Endothelial cell of umbilical vein (primary cell): ENCODE data around the gene HOXA9. TPM values are rescaled to one million over a fixed set of nuclear protein-coding genes. Genes with fewer than 3 reads are reported as not detected.

Experiments
- BruUV-seq: library from RNA; stranded (reverse); fragments of 400-500 nt; replicated peaks from 2 replicates; lab custom pipeline; 2021; lab: Mats Ljungman, UMichigan
- CTCF ChIA-PET: fragments of 300-600, 350-600 bp; sonication (Branson Sonifier 250); formaldehyde crosslinking; loops from one replicate; lab custom pipeline; 2021; ENCODE audit warnings: antibody characterized with exemption, inconsistent platforms; lab: Charles Lee
- POLR2A ChIA-PET: fragments of 300-600, 350-600 bp; sonication (Branson Sonifier 250); formaldehyde crosslinking; loops from one replicate; lab custom pipeline; 2021; ENCODE audit warnings: antibody characterized with exemption, inconsistent platforms; lab: Charles Lee
- DNase-seq: peaks from one replicate; pipeline ENCODE4 v3.0.0-alpha.2; 2011; ENCODE audit warnings: low read depth, low spot score
- FAIRE-seq: peaks from 2 replicates; lab custom pipeline; 2011; peaks lifted over from hg19 to GRCh38; lab: Jason Lieb, UNC
- H2AFZ ChIP-seq: 2 replicates; pipeline ENCODE4 v1.6.0; 2012; ENCODE audit warnings: low read depth, low read length, control low read depth, inconsistent platforms
- H3K27ac ChIP-seq: 2 replicates; pipeline ENCODE4 v1.5.1; 2011; ENCODE audit warnings: low read depth, mild to moderate bottlenecking, control low read depth, low read length, moderate library complexity; ENCODE audit not compliant: insufficient read depth
- H3K27me3 ChIP-seq, 2 experiments: 2 replicates each; pipeline versions ENCODE4 v1.6.0 to v1.6.1; 2011; ENCODE audit warnings: low read length in 2 of 2, mixed read lengths in 1 of 2; ENCODE audit not compliant: control insufficient read depth in 2 of 2, insufficient read depth in 2 of 2
- H3K36me3 ChIP-seq, 2 experiments: 2 replicates in 1 of 2; 3 replicates in 1 of 2; pipeline ENCODE4 v1.5.1; 2011; ENCODE audit warnings: low read length in 2 of 2, mild to moderate bottlenecking in 1 of 2, moderate library complexity in 1 of 2; ENCODE audit not compliant: control insufficient read depth in 2 of 2, insufficient read depth in 2 of 2; ENCODE audit errors: extremely low read depth in 1 of 2
- H3K4me1 ChIP-seq: 3 replicates; pipeline ENCODE4 v1.5.1; 2011; ENCODE audit warnings: mild to moderate bottlenecking, low read length; ENCODE audit not compliant: control insufficient read depth, insufficient read depth; ENCODE audit errors: extremely low read depth
- H3K4me2 ChIP-seq: 2 replicates; pipeline ENCODE4 v1.6.1; 2011; ENCODE audit warnings: low read length, control low read depth, mixed read lengths; ENCODE audit not compliant: insufficient read depth
- H3K4me3 ChIP-seq, 3 experiments: fragments of 200-600 bp in 1 of 3; sonication (generic), shearing (Covaris generic) in 1 of 3; replicated peaks in 1 of 3; 2 replicates each; pipeline ENCODE4 v1.5.1; 2011 to 2016; ENCODE audit warnings: control low read depth in 3 of 3, low read length in 3 of 3, mild to moderate bottlenecking in 2 of 3, inconsistent platforms in 1 of 3, low read depth in 1 of 3, moderate library complexity in 1 of 3; ENCODE audit not compliant: insufficient read depth in 1 of 3
- H3K79me2 ChIP-seq: 2 replicates; pipeline ENCODE4 v1.6.0; 2012; ENCODE audit warnings: low read length, inconsistent platforms; ENCODE audit not compliant: control insufficient read depth, insufficient read depth
- H3K9ac ChIP-seq: replicated peaks from 2 replicates; pipeline ENCODE3; 2011; ENCODE audit warnings: low read length, control low read depth; ENCODE audit not compliant: insufficient read depth; ENCODE audit errors: extremely low read depth
- H3K9me1 ChIP-seq: replicated peaks from 3 replicates; pipeline ENCODE4 v1.6.0; 2011; ENCODE audit warnings: mild to moderate bottlenecking, low read length; ENCODE audit not compliant: control insufficient read depth, insufficient read depth; ENCODE audit errors: extremely low read depth
- H3K9me3 ChIP-seq: replicated peaks from 2 replicates; pipeline ENCODE4 v1.5.1; 2012; ENCODE audit warnings: low read length, inconsistent platforms; ENCODE audit not compliant: control insufficient read depth, insufficient read depth
- H4K20me1 ChIP-seq: replicated peaks from 2 replicates; pipeline ENCODE3; 2011; ENCODE audit warnings: mild to moderate bottlenecking, low read length; ENCODE audit not compliant: control insufficient read depth, insufficient read depth; ENCODE audit errors: extremely low read depth
- EZH2 ChIP-seq: IDR thresholded peaks from 2 replicates; pipeline ENCODE4 v1.6.1; 2012; ENCODE audit warnings: borderline replicate concordance, low read depth, mild to moderate bottlenecking, moderate library complexity, low read length, inconsistent platforms; ENCODE audit not compliant: severe bottlenecking
- FOS ChIP-seq: IDR thresholded peaks from 2 replicates; pipeline ENCODE4 v1.6.1; 2011; ENCODE audit warnings: mild to moderate bottlenecking, low read length, moderate library complexity, borderline replicate concordance; ENCODE audit not compliant: insufficient read depth
- GATA2 ChIP-seq: IDR thresholded peaks from 2 replicates; pipeline ENCODE4 v1.7.0; 2011; ENCODE audit warnings: low read depth, mild to moderate bottlenecking, moderate library complexity, mixed read lengths, low read length; ENCODE audit not compliant: insufficient read length, insufficient read depth
- JUN ChIP-seq: IDR thresholded peaks from 2 replicates; pipeline ENCODE4 v1.6.1; 2011; ENCODE audit warnings: borderline replicate concordance, low read depth; ENCODE audit not compliant: insufficient read length, insufficient read depth
- MYC ChIP-seq: IDR thresholded peaks from one replicate; pipeline ENCODE4 v1.6.1; 2011; ENCODE audit warnings: mild to moderate bottlenecking, low read depth, low read length
- POLR2A ChIP-seq: IDR thresholded peaks from 2 replicates; pipeline ENCODE4 v1.6.1; 2012; ENCODE audit warnings: low read depth, mild to moderate bottlenecking, control low read depth, low read length
- POLR2AphosphoS5 ChIP-seq: IDR thresholded peaks from 2 replicates; pipeline ENCODE4 v1.6.1; 2012; ENCODE audit warnings: low read depth, mild to moderate bottlenecking, control low read depth, low read length, moderate library complexity; ENCODE audit not compliant: insufficient read depth
- dilution Hi-C: fragments of 300-500 bp; cut with MboI; formaldehyde crosslinking; loops from one replicate; pipeline ENCODE4 v1.15.0; 2019; ENCODE audit warnings: low sequenced_read_pairs; ENCODE audit not compliant: extremely low pct_ligation_motif_present
- intact Hi-C: fragments of 100-400 bp; cut with micrococcal nuclease; formaldehyde crosslinking; loops from one replicate; pipeline ENCODE4 v1.10.0; 2022
- polyA plus RNA-seq, 4 experiments: library from polyadenylated mRNA; depleted of rRNA in 3 of 4; stranded (reverse) in 3 of 4; unstranded in 1 of 4; fragments of >200 nt; gene quantifications; 2 replicates each; pipeline versions ENCODE4 v1.2.1 to v1.2.3, GENCODE V29; 2011 to 2012; ENCODE audit warnings: missing spikeins in 1 of 4
- total RNA-seq: library from RNA; stranded (reverse); gene quantifications from 2 replicates; pipeline ENCODE4 v1.2.3, GENCODE V29; 2021
- TF ChIP-seq, protein P1 (sequence below): IDR thresholded peaks from 2 replicates; pipeline ENCODE4 v1.6.1; 2011; ENCODE audit not compliant: insufficient read depth, insufficient read length
- TF ChIP-seq, protein P2 (sequence below), 2 donors: IDR thresholded peaks; 1 replicate in 1 of 2; 2 replicates in 1 of 2; pipeline ENCODE4 v1.5.1; 2011; ENCODE audit warnings: low read length in 2 of 2, mild to moderate bottlenecking in 2 of 2, moderate library complexity in 2 of 2, control low read depth in 1 of 2, inconsistent platforms in 1 of 2, low read depth in 1 of 2; ENCODE audit not compliant: insufficient read depth in 1 of 2; ENCODE audit errors: extremely low read depth in 1 of 2

The HOXA9 gene
- total and polyA plus RNA-seq, 2 donors (not counting 3 experiments of a cell fraction or from before 2014, with no cell fraction given) = 47.2 to 61.6 TPM

DNA sequence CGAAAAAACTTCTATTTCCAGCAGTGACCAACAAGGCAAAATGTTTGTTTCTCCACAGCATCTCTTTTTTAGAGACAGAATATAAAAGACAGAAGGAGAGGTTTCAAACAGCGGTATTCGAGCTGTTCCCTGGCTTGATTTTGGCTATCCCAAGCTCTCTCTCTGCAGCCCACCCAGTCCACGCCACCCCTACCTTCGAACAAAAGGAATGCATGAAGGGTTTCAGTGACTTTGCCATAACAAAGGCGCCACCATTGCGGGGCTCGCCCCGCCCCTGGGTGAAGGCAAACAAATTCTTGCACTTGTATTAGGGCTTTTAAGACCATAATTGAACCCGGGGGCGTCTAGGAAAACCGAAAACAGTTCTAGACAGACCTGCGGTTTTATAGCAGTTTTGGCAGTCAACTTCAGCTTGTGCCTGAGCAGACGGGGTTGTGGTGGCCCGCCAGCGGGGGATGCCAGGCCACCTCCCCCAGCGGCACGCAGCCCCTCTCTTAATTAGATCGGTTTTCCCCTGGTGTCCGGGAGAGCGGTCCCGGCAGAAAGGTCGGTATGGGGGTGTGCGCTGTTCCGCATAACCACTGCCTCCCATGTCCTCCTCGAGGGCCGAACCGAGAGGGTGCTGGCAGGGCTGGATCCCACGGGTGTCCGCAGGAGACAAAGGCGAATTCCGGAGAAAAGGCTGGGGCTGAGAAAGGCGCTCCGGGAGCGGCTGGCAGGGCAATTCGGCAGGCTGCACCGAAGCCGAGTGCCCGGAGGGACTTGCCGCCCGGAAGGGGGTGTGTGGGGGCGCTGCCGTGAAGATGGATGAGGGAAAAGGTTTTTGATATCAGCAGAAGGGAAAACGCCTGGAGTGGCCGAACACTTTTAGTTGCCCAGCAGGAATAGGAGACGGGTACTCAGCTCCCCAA is 22.4 kb upstream of the HOXA9 start:
- Histone ChIP-seq H3K27me3 (no peaks in the 10 kb centered on the region), H3K79me2 (peaks cover 49% of the 10 kb centered on the region), H3K4me2 (peak overlapping the region; percentile 82), H3K4me1 (peaks cover 56% of the 10 kb centered on the region), H3K9me1 (no peaks in the 10 kb centered on the region), H3K9ac (peak overlapping the region; percentile 77), H4K20me1 (no peaks in the 10 kb centered on the region), H3K4me3 (peak overlapping the region; percentile 6 to 48 (median 44)), H3K36me3 (no peaks in the 10 kb centered on the region), H2AFZ (peak overlapping the region; percentile 4), H3K9me3 (no peaks in the 10 kb centered on the region), H3K27ac (peak overlapping the region; percentile 90)
- DNase-seq = peak; percentile 62
- POLR2A ChIA-PET = interaction anchor here (1.1 kb wide), 1 partner anchor 11 kb away, joined by 3 read pairs; no protein-coding TSS in a partner anchor
- intact Hi-C loops (loop anchor here (2.0 to 5.0 kb wide), 3 partner anchors 475 to 1330 kb away; partner anchors contain the start of gene HIBADH), dilution Hi-C loops (no loop called here)
- BruUV-seq = no TSS peak
- TF ChIP-seq EZH2 (no peak), JUN (no peak), GATA2 (no peak), POLR2A (no peak), POLR2AphosphoS5 (no peak), FOS (no peak), MYC (no peak)
- TF ChIP-seq, protein P1, sequence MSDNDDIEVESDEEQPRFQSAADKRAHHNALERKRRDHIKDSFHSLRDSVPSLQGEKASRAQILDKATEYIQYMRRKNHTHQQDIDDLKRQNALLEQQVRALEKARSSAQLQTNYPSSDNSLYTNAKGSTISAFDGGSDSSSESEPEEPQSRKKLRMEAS = no peak
- TF ChIP-seq, protein P2, sequence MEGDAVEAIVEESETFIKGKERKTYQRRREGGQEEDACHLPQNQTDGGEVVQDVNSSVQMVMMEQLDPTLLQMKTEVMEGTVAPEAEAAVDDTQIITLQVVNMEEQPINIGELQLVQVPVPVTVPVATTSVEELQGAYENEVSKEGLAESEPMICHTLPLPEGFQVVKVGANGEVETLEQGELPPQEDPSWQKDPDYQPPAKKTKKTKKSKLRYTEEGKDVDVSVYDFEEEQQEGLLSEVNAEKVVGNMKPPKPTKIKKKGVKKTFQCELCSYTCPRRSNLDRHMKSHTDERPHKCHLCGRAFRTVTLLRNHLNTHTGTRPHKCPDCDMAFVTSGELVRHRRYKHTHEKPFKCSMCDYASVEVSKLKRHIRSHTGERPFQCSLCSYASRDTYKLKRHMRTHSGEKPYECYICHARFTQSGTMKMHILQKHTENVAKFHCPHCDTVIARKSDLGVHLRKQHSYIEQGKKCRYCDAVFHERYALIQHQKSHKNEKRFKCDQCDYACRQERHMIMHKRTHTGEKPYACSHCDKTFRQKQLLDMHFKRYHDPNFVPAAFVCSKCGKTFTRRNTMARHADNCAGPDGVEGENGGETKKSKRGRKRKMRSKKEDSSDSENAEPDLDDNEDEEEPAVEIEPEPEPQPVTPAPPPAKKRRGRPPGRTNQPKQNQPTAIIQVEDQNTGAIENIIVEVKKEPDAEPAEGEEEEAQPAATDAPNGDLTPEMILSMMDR (IDR thresholded peaks at IDR 0.05; ENCODE audit: extremely low read depth in 1 of 2, insufficient read depth in 1 of 2, low read depth in 1 of 2, low read length in 2 of 2) = no peak
- CTCF ChIA-PET = interaction anchor here (1.1 to 6.0 kb wide), 11 partner anchors 8 to 906 kb away, joined by 3 to 49 read pairs (median 4); partner anchors contain the start of genes HOXA10, HOXA13 and HOXA7
- FAIRE-seq = no peak
